ENCODE results near the gene PCED1A.
"Not testable (repeated sequence)": the region's sequence is repeated elsewhere in the genome, so short reads cannot be mapped to it uniquely, and the experiment has no call there.

Gene PCED1A

GRCh38 chr20:2822073-2822472 lies 18.4 kb downstream of the PCED1A start:
- DNase-seq, result no peak

GRCh38 chr20:2820896-2821869 lies 19.3 kb downstream of the PCED1A start:
- DNase-seq, result no peak

DNA sequence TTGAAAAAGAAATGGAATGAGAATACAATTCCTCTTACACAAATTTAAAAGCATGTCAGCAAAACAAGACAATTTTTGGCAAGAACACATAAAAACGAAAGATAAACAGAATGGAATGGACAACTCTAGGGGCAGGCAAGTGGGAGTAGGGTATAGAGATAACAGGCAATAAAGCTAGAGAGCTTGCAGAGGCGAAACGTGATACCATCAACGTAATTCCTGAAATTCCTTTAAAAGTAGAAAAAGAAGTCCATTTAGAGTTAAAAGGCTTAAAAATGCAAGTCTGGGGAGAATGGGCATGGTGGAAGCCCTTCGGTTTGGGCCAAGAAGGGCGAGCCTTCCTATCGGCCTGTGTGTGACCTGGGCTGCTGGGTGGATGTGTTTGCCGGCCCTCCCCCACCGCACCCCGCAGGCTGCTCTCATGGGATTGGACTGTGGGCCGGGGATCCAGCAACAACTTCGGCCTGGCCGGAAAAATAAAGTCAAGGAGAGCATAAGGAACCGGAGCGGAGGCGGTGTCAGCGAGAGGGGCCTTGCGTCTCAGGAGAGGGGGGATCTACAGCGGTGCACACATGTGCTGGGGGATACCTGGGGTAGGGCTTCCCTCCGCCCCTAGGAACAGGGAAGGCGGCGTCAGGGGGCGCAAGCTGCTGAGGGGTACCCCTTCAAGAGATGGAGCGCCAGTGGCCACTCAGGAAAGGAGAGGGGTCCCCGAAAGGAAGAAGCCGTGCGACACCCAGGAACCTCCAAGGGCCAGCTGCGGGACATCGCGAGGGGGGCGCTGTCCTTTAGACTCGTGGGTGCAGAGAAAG lies 20.2 kb downstream of the PCED1A start:
- DNase-seq, result no peak

DNA sequence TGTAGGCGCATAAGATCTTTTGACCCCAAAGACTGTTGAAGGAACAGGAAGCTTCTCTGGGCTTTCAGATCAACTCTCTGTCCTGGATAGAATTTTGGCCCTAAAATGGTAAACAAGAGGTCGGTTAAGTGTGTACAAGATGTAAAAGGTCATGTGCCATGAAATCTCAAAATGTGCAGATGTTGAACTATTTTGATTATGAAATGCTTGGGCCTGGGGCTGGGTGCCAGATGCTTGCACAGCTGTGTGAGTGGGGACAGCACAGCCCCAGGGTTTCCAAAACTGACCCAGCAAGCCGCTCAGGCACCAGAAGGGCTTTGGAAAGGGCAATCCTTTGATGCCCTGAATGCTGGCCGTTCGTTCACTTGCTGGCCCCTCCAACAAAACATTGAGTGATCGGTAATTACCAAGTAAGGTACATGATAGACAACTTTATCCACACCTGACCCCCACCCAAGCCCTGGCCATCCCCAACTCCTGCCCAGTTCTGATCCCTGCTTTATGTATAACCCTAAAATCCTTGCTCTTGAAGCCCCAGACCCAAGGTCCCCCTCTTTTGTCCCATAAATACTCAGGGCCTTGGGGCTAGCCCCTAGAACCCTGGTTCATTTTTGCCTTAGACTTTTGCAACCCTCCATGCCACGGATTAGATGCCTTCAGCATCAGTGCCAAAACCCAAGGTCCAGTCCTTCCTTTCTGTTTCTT lies 22.4 kb downstream of the PCED1A start:
- DNase-seq, result no peak

DNA sequence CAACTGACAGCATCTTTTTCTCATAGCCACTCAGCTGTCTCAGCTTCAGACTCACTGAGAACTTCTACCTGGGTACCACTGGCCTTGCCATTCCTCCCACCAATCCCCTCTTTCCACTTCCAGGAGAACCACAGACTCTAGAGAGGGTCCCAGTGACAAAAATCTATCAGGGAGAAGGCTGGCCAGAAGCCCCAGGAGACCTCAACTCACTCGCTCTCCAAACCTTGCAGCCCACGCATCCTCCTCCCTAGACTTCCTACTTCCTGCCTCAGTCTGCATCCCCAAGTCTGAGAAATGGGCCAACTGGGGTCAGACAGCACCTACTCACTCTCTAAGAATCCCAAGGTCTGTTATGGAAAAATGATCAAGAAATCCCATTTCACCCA lies 23.1 kb downstream of the PCED1A start:
- DNase-seq, result no peak

GRCh38 chr20:2816583-2817340 lies 23.7 kb downstream of the PCED1A start:
- DNase-seq, result no peak

DNA sequence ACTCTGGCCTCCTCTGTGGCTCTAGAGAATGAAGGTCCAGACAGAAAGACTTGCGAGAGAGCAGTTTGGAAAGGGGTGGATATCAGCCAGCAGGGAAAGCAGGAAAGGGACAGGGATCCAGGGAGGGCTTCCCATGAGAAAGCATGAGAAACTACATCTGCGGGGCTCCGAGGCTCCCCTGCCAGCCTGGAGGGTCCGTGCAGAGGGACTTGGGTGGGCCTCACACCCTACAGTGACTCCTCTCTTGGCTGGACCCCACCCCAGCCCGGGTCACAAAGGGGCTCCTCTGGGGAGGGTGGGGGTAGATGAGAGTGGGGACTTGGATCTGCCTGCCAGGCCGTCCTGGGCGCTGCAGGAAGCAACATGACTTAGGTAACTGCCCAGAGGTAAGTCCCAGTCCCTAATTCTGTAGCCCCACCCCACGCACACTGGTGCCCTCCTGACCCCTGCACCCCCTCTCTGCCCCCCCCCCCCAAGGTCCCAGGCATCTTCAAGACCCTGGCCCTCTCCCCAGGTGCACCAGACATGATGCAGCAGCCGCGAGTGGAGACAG lies 24.3 kb downstream of the PCED1A start, which contains the start of gene TMEM239:
Gene TMEM239, plus strand, starts transcription at position 335 of the 553 bp plus-strand sequence. Its CDS starts 191 bp downstream, at position 526.
- no peak for DNase-seq

DNA sequence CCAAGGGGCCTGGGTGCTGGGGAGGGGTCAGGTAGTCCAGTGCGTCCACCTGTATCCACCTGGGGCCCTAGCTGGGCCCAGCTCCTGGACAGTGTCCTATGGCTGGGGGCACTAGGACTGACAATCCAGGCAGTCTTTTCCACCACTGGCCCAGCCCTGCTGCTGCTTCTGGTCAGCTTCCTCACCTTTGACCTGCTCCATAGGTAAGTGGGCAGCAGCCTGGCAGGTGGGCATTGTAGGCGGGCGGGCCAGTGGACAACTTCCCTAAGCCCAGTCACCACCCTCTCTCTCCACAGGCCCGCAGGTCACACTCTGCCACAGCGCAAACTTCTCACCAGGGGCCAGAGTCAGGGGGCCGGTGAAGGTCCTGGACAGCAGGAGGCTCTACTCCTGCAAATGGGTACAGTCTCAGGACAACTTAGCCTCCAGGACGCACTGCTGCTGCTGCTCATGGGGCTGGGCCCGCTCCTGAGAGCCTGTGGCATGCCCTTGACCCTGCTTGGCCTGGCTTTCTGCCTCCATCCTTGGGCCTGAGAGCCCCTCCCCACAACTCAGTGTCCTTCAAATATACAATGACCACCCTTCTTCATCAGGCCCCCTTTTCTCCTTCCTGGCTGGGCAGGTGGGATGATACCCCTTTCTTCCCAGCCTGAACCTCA lies 25.1 kb downstream of the PCED1A start:
- DNase-seq, result no peak

DNA sequence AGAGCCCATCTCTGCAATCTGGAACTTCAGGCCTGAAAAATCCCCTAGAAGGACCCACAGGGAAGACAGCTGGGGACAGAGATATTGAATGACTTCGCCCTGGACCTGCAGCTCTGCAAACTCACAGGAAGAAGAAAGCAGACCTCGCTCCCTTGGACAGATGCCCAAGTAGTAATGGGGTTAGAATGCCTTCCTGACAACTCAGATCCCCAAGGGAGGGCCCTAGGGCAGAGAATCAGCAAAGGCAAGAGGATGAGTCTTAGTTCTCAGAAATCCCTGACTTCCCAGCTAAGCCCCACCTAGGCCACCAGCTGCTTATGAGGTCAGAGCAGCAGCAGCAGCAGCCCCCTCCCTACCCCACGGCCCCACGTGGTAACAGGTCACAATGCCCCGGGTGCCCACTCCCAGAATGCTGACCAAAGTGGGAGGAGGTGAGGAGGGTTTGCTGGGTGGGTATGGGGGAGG lies 25.8 kb downstream of the PCED1A start, which contains the start of gene C20orf141:
Gene C20orf141, plus strand, starts transcription at position 401 of the 465 bp plus-strand sequence. CDS start 198 bp downstream, outside the sequence.
- DNase-seq, result peak; percentile 93

DNA sequence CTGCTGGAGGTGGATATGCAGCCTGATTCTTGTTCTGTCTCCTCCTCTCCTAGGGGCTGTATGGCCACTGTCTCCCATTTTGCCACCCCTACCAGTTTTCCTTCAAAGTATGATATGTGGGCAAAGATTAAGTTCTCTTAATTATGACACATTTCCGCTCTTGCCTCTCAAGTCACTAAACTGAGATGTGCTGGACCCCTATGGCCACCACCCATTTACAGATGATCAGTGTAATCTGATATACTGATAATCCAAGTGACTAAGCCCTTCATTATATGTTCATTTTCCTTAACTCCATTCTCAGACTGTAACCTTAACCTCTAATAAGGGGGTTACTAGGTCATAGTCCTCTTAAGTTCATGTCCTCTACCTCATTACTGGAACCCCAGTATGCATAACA lies 26.4 kb downstream of the PCED1A start:
- DNase-seq, result no peak

GRCh38 chr20:2812189-2812588 lies 28.3 kb downstream of the PCED1A start:
- no peak for DNase-seq

DNA sequence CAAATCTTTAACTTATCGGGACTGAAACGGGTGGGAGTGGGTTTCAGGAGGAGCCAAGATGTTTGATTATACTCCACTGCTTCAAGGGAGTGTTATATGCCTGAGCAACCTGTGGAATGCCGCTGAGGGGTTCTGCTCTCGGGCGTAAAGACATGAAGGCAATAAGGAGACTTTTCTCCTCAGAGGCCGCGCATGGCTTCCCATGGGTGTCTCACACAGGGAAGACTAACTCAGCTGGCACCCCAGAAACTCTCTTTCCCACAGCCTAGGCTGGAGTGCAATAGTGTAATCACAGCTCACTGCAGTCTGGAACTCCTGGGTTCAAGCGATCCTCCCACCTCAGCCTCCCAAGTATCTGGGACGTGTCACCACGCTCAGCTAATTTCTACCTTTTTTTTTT lies 30.8 kb downstream of the PCED1A start:
- DNase-seq, result peak; percentile 52

DNA sequence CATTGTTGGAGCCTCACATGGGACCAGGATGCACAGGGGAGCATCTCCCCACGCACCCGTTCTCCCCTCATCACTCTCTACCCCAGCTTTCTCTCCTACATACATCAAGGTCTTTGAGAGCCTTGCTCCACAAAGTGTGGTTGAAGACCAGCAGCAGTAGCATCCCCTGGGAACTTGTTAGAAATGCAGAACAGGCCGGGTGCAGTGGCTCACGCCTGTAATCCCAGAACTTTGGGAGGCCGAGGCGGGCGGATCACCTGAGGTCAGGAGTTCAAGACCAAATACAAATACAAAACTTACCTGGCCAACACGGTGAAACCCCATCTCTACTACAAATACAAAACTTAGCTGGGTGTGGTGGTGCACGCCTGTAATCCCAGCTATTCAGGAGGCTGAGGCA lies 32.5 kb downstream of the PCED1A start:
- DNase-seq, result not testable (repeated sequence)

DNA sequence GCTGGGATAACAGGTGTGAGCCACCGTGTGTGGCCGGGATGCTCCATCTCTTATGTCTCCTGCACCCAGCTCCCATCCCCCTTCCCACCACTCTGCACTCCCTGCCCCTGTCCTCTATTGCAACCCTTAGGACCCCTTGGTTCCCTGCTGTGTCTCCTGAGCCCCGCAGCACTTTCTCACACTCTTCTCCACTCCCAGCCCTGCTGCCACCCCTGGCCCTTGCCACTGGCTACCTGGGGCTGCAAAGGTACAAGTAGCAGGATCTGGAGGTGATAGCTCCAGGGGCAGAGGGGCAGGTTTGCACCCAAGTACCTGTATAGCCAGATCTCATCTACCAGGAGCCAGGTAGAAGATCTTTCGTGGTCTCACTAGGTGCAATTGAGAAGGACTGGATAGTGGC lies 33.4 kb downstream of the PCED1A start:
- no peak for DNase-seq

- DNase-seq, result no peak
Observed at GRCh38 chr20:2806351-2806701, 34.1 kb downstream of the PCED1A start.

GRCh38 chr20:2805689-2806350 lies 34.6 kb downstream of the PCED1A start:
- DNase-seq, result no peak

- DNase-seq, result no peak
Observed at GRCh38 chr20:2804852-2805688, 35.4 kb downstream of the PCED1A start.

DNA sequence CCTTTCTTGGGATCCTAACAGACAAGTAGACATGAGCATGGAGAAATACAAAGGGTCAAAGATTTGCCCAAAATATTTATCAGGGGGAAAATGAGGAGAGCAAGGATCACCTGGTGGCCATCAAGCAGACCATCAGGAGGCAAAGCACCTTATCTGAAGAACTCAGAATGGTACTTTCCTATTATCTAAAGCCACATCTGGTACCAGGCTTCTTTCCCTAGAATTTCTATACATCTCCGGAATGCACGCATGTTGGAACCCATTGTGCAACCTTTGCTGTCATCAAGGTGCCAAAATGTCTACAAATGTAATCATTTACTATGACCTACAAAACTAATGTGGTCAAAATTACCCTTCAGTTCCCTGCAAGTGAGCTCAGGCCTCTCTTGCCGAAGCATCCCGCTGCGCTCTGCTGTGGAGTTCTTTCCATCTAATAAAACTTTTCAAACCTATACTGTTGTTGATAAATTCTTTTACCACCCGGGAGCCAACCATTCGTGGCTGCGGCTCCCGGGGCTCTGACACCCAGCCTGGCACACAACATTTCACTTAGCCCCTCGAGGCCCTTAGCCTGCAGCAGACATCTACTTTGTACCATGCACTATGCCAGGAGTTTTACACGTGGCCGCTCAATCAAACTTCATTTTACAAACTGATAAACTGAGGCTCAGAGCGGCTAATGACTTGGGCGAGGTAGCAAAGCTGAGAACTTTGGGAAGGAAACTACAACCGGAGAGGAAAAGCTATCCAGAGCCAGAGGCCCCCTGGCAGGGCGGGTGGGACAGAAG lies 36.2 kb downstream of the PCED1A start:
- no peak for DNase-seq

GRCh38 chr20:2801286-2801728 lies 39.1 kb downstream of the PCED1A start:
- no peak for DNase-seq

Data from kidney glomerular epithelial cell (primary cell).